Naive thymus-derived CD8-positive, alpha-beta T cell (primary cell): Measurements from ENCODE around the gene RAD51D. TPM values are rescaled to one million over a fixed set of nuclear protein-coding genes. Genes with fewer than 3 reads are reported as not detected.
"Not testable (repeated sequence)": the region's sequence is repeated elsewhere in the genome, so short reads cannot be mapped to it uniquely, and the experiment has no call there.

Source experiments
- ATAC-seq, 2 donors: fragments of 150-1000 bp; cut with Tn5 transposase in 1 of 2; sonication (Bioruptor Pico), chemical (Tn5 transposase) in 1 of 2; 1 replicate in 1 of 2; 2 replicates in 1 of 2; pipeline ENCODE4 v1.10.0; 2021; ENCODE audit warnings: mild to moderate bottlenecking in 2 of 2, moderate library complexity in 2 of 2
- POLR2A ChIA-PET: fragments of 350-600 bp; sonication (Branson Sonifier 250); formaldehyde crosslinking; loops from one replicate; lab custom pipeline; 2021; ENCODE audit warnings: antibody characterized with exemption; lab: Charles Lee
- DNase-seq, 10 donors: peaks; one replicate each; pipeline versions ENCODE4 v3.0.0 to v3.0.0-alpha.2; 2020 to 2022
- H3K27ac Mint-ChIP-seq, 10 donors: one replicate each; pipeline ENCODE4 v1.8.0; 2020 to 2022; ENCODE audit warnings: mild to moderate bottlenecking in 10 of 10, mixed read lengths in 10 of 10, moderate library complexity in 4 of 10, inconsistent platforms in 1 of 10
- H3K27me3 Mint-ChIP-seq, 5 donors: one replicate each; pipeline ENCODE4 v1.8.0; 2021 to 2022; ENCODE audit warnings: mixed read lengths in 5 of 5
- H3K36me3 Mint-ChIP-seq, 3 donors: one replicate each; pipeline ENCODE4 v1.8.0; 2020 to 2022; ENCODE audit warnings: mixed read lengths in 3 of 3, mild to moderate bottlenecking in 2 of 3, inconsistent platforms in 1 of 3
- H3K4me1 Mint-ChIP-seq, 4 donors: one replicate each; pipeline ENCODE4 v1.8.0; 2021 to 2022; ENCODE audit warnings: mixed read lengths in 4 of 4
- H3K4me3 Mint-ChIP-seq, 10 donors: one replicate each; pipeline ENCODE4 v1.8.0; 2020 to 2022; ENCODE audit warnings: mild to moderate bottlenecking in 10 of 10, mixed read lengths in 10 of 10, moderate library complexity in 6 of 10, inconsistent platforms in 1 of 10
- H3K9me3 Mint-ChIP-seq, 9 donors: one replicate each; pipeline ENCODE4 v1.8.0; 2020 to 2022; ENCODE audit warnings: mixed read lengths in 9 of 9, mild to moderate bottlenecking in 3 of 9, inconsistent platforms in 1 of 9, moderate library complexity in 1 of 9
- polyA plus RNA-seq, 3 donors: library from polyadenylated mRNA; unstranded; fragments of 300-500 nt; fragmentation: Illumina TruSeq; gene quantifications; one replicate each; pipeline ENCODE4 v1.2.3, GENCODE V29; 2021
- total RNA-seq, 8 experiments: library from RNA in 2 of 8; stranded (reverse) in 2 of 8; gene quantifications; one replicate each; pipeline ENCODE4 v1.2.3 and lab custom pipeline; 2021 to 2026

Gene RAD51D
- total and polyA plus RNA-seq, 5 experiments from 2014 or later = 6.5 to 28.7 (median 13.6) TPM

DNA sequence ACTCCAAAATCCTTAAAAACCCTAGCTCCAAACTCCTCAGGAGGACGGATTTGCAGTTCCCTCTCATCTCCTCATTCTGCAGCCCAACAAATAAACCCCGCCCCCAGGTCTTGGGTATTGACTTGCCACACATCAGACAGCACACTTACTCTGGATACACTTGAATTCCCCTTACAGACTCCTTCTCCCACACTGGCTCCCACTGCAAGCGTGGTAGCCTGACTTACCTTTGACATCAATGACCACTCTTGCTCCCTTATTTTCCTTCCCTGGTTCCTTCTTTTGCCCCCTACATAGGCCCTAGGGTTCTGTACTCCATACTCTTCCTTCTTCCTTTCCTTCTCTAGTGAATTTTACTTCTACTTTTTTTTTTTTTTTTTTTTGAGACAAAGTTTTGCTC is 63.6 kb downstream of the RAD51D start:
- Mint-ChIP-seq H3K9me3 (peaks cover 0 to 13% (median 0%) of the 10 kb centered on the region in 9 donors), H3K27ac (peak overlapping the region in 9 of 10 donors; percentile 11 to 93 (median 84)), H3K4me3 (peak overlapping the region in 2 of 10 donors; percentile 10 to 36), H3K27me3 (no peaks in the 10 kb centered on the region), H3K36me3 (peaks cover 9 to 29% (median 21%) of the 10 kb centered on the region in 3 donors), H3K4me1 (peaks cover 38 to 80% (median 73%) of the 10 kb centered on the region in 4 donors)
- ATAC-seq (no peak), DNase-seq (no peak)
- POLR2A ChIA-PET = interaction anchor here (0.6 to 3.4 kb wide), 4 partner anchors 7 to 37 kb away, joined by 3 to 41 read pairs (median 4); partner anchors contain the start of gene RFFL

DNA sequence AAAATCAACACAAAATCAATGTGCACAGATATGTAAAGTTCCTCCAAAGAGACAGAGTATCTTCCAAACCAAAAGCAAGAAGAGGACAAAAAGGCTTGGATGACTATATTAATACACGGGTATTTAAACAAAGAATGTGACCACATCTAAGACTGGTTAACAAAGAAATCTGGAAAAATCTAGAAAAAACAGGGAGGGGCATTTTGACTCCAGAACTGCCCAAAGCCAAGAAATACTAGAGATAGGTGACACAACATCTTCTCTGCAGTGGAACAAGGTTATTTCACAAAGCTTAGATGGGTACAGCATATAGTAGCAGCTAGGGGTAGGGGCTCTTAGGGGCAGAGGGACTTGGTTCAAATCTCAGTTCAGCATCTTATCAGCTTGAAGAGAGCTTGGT is 66.5 kb downstream of the RAD51D start:
- H3K27me3 Mint-ChIP-seq = no peaks in the 10 kb centered on the region
- H3K4me1 Mint-ChIP-seq = peaks cover 46 to 87% (median 82%) of the 10 kb centered on the region in 4 donors
- H3K27ac Mint-ChIP-seq = peak overlapping the region; percentile 92 to 99 (median 94)
- POLR2A ChIA-PET = interaction anchor here (1.2 to 3.4 kb wide), 7 partner anchors 10 to 92 kb away, joined by 3 to 41 read pairs (median 4); partner anchors contain the start of genes CCT6B, RAD51D, RFFL and ZNF830
- no peak for ATAC-seq
- H3K4me3 Mint-ChIP-seq = peak overlapping the region in 7 of 10 donors; percentile 32 to 86 (median 73)
- peaks cover 0 to 13% (median 0%) of the 10 kb centered on the region in 9 donors for H3K9me3 Mint-ChIP-seq
- DNase-seq = no peak
- peaks cover 4 to 9% (median 6%) of the 10 kb centered on the region in 3 donors for H3K36me3 Mint-ChIP-seq

DNA sequence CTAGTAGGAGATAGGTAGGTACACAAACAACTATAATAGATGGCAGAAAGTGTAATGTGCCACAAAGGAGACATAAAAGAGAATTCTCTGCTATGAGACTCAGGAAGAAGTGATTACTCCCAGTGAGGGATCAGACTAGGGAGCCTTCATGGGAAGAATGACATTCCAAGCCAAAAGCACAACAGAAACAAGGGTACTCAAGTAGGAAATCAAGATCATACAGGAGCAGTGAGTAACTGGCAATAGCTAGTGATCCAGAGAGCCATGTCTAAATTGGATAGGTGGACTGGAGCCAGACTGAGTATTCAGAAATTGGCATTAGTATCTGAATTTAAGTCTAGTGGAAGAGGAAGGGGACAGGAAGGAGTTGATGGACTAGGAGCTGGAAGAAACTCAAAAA is 66.9 kb downstream of the RAD51D start:
- Mint-ChIP-seq H3K9me3 (peaks cover 0 to 13% (median 0%) of the 10 kb centered on the region in 9 donors), H3K36me3 (peaks cover 4 to 7% (median 6%) of the 10 kb centered on the region in 3 donors), H3K4me3 (peak overlapping the region in 9 of 10 donors; percentile 42 to 86 (median 74)), H3K27me3 (no peaks in the 10 kb centered on the region), H3K27ac (peak overlapping the region; percentile 92 to 99 (median 94)), H3K4me1 (peaks cover 46 to 86% (median 78%) of the 10 kb centered on the region in 4 donors)
- DNase-seq (no peak), ATAC-seq (no peak)
- POLR2A ChIA-PET = interaction anchor here (1.2 to 3.4 kb wide), 7 partner anchors 10 to 91 kb away, joined by 3 to 41 read pairs (median 4); partner anchors contain the start of genes CCT6B, RAD51D, RFFL and ZNF830

DNA sequence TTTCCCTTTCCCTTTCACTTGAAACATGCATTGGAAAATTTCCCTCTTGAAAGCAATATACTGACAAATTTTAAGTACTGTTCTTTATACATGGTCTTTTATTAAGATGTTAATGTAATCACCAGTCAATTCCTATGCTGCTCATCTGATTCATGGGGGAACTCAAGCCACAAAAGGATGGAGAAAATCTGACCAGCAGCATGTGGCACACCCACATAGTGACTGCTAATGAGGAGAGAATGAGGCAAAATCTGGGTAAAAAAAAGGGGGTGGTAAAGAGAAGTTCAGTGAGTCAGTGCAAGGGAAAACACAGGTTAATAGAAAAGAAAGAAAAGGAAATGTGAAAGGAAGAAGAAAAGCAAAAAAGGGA is 67.4 kb downstream of the RAD51D start:
- POLR2A ChIA-PET = interaction anchor here (1.0 to 2.5 kb wide), 3 partner anchors 26 to 37 kb away, joined by 4 to 17 read pairs (median 5); no protein-coding TSS in a partner anchor
- ATAC-seq = no peak
- Mint-ChIP-seq H3K4me3 (peak overlapping the region; percentile 42 to 86 (median 74)), H3K36me3 (peaks cover 0 to 5% (median 3%) of the 10 kb centered on the region in 3 donors), H3K9me3 (peaks cover 0 to 13% (median 0%) of the 10 kb centered on the region in 9 donors), H3K4me1 (peaks cover 41 to 85% (median 75%) of the 10 kb centered on the region in 4 donors), H3K27ac (peak overlapping the region; percentile 92 to 99 (median 94)), H3K27me3 (no peaks in the 10 kb centered on the region)
- no peak for DNase-seq

DNA sequence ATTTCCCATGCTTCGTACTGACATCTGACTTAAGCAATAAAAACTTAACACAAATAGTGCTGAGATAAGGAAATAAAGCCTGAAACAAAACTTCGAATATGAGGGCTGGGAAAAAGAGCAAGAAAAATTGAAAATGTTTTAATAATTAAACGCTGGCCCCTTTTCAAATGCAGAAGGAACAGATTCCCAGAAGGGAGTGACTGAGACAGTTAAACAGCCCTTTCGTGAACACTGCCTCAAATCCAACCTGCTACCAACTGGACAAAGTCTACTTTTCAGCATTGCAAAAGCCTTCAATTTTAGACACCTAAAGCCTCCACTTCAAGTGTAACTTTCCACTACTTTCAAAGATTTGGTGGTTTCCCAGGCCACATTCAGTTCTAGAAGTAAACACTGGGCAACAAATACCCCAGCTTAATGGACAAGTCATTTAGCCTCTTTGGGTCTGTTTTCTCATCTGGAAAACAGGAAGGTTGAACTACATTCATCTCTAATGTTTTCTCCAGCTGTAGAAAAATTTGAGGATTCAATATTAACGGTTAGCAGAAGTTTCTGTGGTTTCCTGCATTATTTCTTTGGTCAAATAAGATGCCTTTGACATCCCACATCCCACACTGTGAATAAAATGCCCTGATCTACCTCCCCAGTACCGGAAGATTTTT is 68.0 kb downstream of the RAD51D start:
- DNase-seq = no peak
- Mint-ChIP-seq H3K36me3 (peaks cover 0 to 5% (median 3%) of the 10 kb centered on the region in 3 donors), H3K9me3 (peaks cover 0 to 13% (median 0%) of the 10 kb centered on the region in 9 donors), H3K4me3 (peak overlapping the region; percentile 45 to 86 (median 74)), H3K27me3 (no peaks in the 10 kb centered on the region), H3K4me1 (peaks cover 43 to 87% (median 77%) of the 10 kb centered on the region in 4 donors), H3K27ac (peak overlapping the region; percentile 92 to 99 (median 94))
- ATAC-seq = peak in 1 of 2 donors; percentile 13
- POLR2A ChIA-PET = interaction anchor here (1.0 to 2.6 kb wide), 6 partner anchors 11 to 36 kb away, joined by 3 to 37 read pairs (median 4); partner anchors contain the start of gene RFFL

DNA sequence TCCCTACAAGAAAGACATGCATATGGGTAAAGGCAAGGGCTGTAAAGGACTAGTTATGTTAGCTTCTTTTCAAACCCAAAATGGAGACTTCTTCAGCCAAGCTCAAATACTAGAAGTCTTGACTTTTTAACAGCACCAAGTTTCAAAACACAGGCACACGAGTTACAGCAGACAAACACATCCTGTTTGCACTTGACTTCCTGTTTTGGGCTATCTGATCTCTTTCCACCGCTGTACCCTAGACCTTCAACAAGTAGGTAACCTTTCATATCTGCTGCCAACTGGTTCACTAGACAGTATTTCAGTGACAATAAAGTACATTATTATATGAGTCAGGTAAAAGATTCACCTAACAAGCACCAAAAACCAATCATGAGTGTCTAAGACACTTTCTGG is 68.5 kb downstream of the RAD51D start:
- H3K4me3 Mint-ChIP-seq = peak overlapping the region; percentile 45 to 86 (median 74)
- peaks cover 0 to 13% (median 0%) of the 10 kb centered on the region in 9 donors for H3K9me3 Mint-ChIP-seq
- peaks cover 0 to 5% (median 3%) of the 10 kb centered on the region in 3 donors for H3K36me3 Mint-ChIP-seq
- H3K27me3 Mint-ChIP-seq = no peaks in the 10 kb centered on the region
- POLR2A ChIA-PET = interaction anchor here (0.6 to 2.6 kb wide), 9 partner anchors 10 to 129 kb away, joined by 3 to 37 read pairs (median 7); partner anchors contain the start of genes LIG3 and RFFL
- DNase-seq (peak in 9 of 10 donors; percentile 37 to 87 (median 67)), ATAC-seq (peak; percentile 85 to 92)
- peaks cover 47 to 89% (median 77%) of the 10 kb centered on the region in 4 donors for H3K4me1 Mint-ChIP-seq
- peak overlapping the region; percentile 92 to 99 (median 94) for H3K27ac Mint-ChIP-seq

DNA sequence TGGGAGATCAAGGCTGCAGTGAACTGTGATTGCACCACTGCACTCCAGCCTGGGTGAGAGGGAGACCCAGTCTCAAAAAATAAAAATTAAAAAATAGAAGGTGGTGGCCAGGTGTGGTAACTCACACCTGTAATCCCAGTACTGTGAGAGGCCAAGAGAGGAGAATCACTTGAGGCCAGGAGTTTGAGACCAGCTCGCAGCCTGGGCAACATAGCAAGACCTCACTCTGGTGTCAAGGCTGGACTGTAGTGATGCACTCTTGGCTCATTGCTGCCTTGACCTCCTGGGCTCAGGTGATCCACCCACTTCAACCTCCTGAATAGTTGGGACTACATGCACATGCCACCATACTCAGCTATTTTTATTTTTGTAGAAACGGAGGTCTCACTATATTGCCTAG is 69.5 kb downstream of the RAD51D start:
- peak overlapping the region in 5 of 10 donors; percentile 34 to 63 (median 39) for H3K4me3 Mint-ChIP-seq
- H3K9me3 Mint-ChIP-seq = peaks cover 0 to 13% (median 0%) of the 10 kb centered on the region in 9 donors
- H3K4me1 Mint-ChIP-seq = peaks cover 46 to 88% (median 80%) of the 10 kb centered on the region in 4 donors
- H3K27me3 Mint-ChIP-seq = no peaks in the 10 kb centered on the region
- POLR2A ChIA-PET = interaction anchor here (0.6 to 2.6 kb wide), 10 partner anchors 9 to 164 kb away, joined by 3 to 37 read pairs (median 4); partner anchors contain the start of genes LIG3 and RFFL
- peaks cover 0 to 2% (median 0%) of the 10 kb centered on the region in 3 donors for H3K36me3 Mint-ChIP-seq
- DNase-seq = no peak
- no peak for ATAC-seq
- H3K27ac Mint-ChIP-seq = peak overlapping the region; percentile 84 to 98 (median 93)

DNA sequence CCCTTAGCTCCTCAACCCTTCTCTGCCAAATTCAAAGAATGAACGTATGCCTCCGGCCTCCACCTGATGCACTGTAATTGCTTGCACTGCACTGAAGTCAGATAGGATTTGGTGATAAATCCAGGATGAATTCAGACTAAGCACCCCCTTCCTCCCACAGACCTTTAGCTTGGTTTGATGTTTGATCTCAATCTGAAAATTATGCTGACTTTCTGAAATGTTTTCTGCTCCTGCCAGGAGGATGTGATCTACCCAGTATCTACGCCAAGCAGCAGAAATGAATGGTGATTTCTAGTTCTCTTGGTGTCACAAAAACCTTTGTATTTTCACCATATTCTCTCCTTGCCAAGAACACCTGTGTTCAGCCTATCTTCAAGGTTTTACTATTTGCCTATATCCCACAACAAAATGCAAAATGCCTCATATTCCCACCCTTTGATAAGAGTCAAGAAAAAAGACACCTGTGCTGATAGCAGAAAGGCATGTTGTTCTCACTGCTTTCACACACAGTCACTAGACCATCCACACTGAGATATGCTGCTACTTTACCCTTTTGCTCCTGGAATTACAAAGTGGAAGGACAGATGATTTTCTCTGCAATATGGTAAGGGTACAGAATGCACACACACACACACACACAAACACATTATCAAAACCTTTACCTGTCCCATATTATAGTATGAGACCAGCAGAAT is 70.8 kb downstream of the RAD51D start:
- ATAC-seq = no peak
- H3K36me3 Mint-ChIP-seq = no peaks in the 10 kb centered on the region
- H3K27me3 Mint-ChIP-seq = no peaks in the 10 kb centered on the region
- peaks cover 43 to 89% (median 82%) of the 10 kb centered on the region in 4 donors for H3K4me1 Mint-ChIP-seq
- POLR2A ChIA-PET = interaction anchor here (0.7 to 2.8 kb wide), 8 partner anchors 12 to 68 kb away, joined by 3 to 26 read pairs (median 5); partner anchors contain the start of genes LIG3 and RFFL
- peak overlapping the region; percentile 84 to 98 (median 93) for H3K27ac Mint-ChIP-seq
- peaks cover 0 to 13% (median 0%) of the 10 kb centered on the region in 9 donors for H3K9me3 Mint-ChIP-seq
- peak overlapping the region; percentile 16 to 79 (median 61) for H3K4me3 Mint-ChIP-seq
- DNase-seq = no peak

DNA sequence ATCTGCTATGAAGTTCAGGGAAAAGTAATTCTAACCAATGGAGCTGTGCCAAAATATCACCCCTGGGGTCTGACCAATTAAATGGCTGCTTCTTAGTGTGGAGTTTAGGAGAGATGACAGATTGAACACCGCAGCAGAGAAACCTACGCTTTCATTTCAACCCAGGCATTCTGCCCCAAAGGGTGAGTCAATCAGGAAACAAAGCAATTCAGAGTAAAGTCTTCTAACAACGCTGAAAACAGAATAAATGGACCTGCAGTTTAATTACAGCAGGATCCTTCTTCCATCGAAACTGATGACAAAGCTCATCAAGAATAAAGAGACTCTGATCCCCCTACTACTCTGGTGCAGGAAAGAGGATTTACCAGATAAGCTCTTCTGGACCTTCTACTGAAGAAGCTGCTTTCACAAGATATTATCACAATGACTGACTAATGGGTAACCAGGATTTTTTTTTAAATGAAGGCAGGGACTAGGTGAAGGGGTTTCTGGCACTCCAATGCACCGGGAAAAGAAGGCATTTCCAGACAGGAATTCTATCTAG is 72.8 kb downstream of the RAD51D start:
- Mint-ChIP-seq H3K27ac (peak overlapping the region; percentile 92 to 99 (median 96)), H3K27me3 (no peaks in the 10 kb centered on the region), H3K9me3 (no peaks in the 10 kb centered on the region), H3K36me3 (no peaks in the 10 kb centered on the region), H3K4me3 (peak overlapping the region; percentile 70 to 91 (median 81)), H3K4me1 (peaks cover 33 to 82% (median 75%) of the 10 kb centered on the region in 4 donors)
- DNase-seq (peak in 9 of 10 donors; percentile 41 to 77 (median 70)), ATAC-seq (peak; percentile 68 to 71)
- POLR2A ChIA-PET = interaction anchor here (0.6 to 3.5 kb wide), 11 partner anchors 9 to 168 kb away, joined by 3 to 26 read pairs (median 4); partner anchors contain the start of genes LIG3 and RFFL

DNA sequence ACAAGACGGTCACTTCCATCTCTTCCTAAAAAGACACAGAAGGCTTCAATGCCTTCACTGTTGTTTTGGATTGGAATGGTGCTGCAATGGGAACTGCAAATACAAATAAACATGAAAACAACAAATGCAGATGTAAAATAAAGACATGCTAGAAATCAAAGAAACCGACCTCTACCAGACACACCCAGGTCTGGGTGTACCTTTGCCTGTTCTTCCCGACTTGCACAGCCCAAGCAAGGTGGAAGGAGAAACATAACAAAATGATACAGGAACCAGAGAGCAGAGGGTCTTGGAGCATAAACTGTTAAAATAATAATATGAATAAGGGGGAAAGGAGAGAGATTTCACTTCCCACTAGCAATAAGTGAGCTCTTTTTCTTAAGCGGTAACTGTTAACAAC is 73.4 kb downstream of the RAD51D start:
- no peaks in the 10 kb centered on the region for H3K27me3 Mint-ChIP-seq

DNA sequence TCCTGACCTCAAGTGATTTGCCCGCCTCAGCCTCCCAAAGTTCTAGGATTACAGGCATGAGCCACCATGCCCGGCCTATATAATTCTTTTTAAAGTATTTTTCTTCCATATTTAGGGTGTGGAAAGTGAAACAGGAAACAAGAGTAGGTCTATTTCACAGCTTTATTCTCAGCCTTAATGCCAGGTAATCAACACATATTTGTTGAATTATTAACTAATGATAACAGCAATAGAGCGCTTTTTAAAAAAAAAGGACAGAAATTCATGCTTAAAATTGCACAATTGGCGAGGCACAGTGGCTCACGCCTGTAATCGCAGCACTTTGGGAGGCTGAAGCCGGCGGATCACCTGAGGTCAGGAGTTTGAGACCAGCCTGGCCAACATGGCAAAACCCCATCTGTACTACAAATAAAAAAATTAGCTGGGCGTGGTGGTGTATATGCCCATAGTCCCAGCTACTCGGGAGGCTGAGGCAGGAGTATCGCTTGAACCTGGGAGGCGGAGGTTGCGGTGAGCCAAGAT is 74.1 kb downstream of the RAD51D start:
- H3K27me3 Mint-ChIP-seq, DNase-seq, ATAC-seq, H3K36me3 Mint-ChIP-seq, H3K9me3 Mint-ChIP-seq: not testable (repeated sequence)
- Mint-ChIP-seq H3K4me1 (peaks cover 30 to 83% (median 73%) of the 10 kb centered on the region in 4 donors), H3K4me3 (peak overlapping the region; percentile 70 to 91 (median 81)), H3K27ac (peak overlapping the region; percentile 92 to 99 (median 96))
- POLR2A ChIA-PET = interaction anchor here (0.9 to 3.5 kb wide), 5 partner anchors 13 to 65 kb away, joined by 3 to 18 read pairs (median 4); partner anchors contain the start of genes LIG3 and RFFL

More for the DNA sequence above, 73.4 kb downstream of the RAD51D start:
- ATAC-seq (peak; percentile 1), DNase-seq (no peak)
- POLR2A ChIA-PET = interaction anchor here (0.8 to 3.5 kb wide), 11 partner anchors 9 to 168 kb away, joined by 3 to 26 read pairs (median 4); partner anchors contain the start of genes LIG3 and RFFL
- peaks cover 30 to 82% (median 73%) of the 10 kb centered on the region in 4 donors for H3K4me1 Mint-ChIP-seq
- peak overlapping the region; percentile 70 to 91 (median 81) for H3K4me3 Mint-ChIP-seq
- H3K36me3 Mint-ChIP-seq = no peaks in the 10 kb centered on the region
- H3K9me3 Mint-ChIP-seq = no peaks in the 10 kb centered on the region
- H3K27ac Mint-ChIP-seq = peak overlapping the region; percentile 92 to 99 (median 96)
